GM21619 (cell line): Measurements from ENCODE around the gene ARHGAP10.

Experiments used
- ATAC-seq: cut with Tn5 transposase; IDR thresholded peaks from one replicate; pipeline ENCODE4 v1.9.1; 2021; ENCODE audit not compliant: unreplicated experiment

Gene ARHGAP10

DNA sequence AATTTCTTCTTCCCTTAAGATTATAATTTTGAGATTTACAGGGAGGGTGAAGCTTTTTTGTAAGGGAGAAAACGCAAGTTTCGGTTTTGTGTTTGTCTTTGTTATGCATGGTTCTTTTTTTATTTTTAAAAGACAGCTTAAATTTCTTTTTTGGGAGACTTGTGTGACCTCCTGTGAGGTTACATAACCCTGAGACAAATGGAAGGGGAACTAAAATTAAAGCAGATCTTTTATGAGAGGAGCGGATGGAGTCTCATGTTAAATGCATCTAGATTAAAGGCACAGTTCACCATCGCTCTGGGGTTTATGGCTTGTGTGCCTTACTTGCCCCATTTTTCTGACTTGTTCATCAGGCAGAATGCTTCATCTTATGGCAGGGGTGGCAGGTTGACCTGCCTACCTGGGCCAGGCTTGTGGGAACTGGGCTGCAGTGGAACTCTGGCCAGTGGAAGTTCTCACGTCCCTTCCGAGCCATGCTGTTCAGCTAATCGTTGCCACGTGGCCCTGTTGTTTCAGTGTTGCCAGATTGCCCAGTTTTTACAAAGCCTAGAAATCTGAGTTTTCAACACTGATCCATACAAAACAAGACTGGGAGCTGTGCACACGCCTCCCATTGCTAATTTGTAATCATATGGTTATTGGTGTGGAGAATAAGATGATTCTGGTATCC is 291.8 kb downstream of the ARHGAP10 start:
- ATAC-seq = no peak

DNA sequence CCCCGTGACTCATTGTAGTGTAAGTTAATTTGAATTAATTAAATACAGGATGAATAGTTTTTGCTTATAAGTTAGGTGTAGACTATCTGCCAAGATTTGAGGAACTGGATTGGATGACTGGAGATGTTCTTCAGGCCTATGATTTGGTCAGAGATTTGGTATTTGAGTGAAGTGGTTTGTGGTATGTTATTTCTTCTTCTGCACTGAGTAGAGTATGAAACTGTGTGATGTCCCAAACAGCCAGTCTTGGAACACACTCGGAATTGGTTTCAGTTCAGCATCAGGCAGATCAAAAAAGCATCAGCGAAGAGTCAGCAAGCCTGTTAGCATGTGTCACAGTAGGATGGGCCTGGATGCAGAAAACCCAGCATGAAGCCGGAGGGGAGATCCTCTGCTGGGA is 294.1 kb downstream of the ARHGAP10 start:
- no peak for ATAC-seq

DNA sequence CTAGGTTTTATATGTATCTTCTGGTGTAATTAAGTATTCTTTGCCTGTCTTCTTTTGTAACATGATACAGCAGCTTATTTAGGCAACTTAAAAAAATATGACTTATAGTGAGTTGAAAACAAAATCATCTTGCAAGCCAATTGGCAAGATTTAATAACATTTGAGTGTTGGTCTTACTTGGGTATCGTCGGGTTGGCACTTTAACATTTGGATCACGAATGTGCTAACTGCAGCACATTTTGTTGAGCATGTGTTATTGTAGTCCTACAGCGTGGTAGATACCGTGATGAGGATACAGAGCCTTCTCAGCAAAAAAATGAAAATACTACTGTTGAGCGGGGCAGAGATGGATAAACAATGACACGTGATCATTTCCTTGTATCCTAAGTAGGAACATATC is 295.3 kb downstream of the ARHGAP10 start:
- ATAC-seq = no peak

DNA sequence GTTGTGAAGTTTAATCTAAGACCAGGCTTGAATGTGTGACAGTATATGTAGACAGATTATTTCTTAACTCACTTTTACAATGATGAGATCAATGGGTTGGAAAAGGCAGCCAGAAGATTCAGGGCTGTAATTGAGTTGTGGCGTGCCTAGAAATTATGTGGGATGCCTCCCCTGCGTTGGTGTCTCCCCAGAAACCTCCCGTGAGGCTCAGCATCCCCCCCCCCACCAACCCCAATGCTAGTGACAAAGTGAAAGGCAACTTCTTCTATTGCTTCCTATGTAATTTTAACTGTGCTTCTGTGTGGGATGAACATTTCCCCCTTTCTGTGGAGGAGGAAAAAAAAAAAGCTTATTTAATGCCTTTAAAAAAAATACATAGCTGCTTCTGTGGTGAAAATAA is 297.9 kb downstream of the ARHGAP10 start:
- ATAC-seq = no peak

DNA sequence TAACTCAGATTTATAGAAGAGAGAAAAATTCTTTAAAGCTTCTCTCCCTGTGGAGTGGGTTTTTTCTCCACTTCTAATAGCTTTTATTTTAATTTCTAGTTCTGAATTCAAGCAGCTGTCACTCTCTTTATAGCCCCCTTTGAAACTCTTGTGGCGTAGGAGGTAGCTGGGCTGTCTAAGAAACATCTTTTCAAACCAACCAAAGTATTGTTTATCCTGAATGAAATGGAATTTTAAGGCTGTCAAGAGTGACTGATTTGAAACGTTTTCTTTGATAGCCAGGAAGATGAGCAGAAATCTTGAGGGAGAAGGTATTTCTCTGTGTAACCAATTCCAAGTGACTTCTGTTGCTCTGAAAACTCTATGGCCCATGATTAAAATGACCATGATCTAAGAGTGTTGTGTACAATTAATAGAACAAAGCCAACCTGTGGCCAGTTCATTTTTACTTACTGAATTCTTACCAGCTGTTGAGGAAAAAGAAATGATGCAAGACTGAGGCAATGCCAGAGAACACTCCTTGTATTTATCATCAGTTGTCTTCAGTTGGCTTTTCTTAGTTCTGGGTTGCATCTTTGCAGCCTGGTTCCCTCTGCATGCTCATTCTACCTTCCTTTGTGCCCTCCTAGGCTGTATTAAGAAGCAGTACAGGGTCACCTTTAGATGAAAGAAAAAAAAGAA is 298.4 kb downstream of the ARHGAP10 start:
- ATAC-seq = no peak

DNA sequence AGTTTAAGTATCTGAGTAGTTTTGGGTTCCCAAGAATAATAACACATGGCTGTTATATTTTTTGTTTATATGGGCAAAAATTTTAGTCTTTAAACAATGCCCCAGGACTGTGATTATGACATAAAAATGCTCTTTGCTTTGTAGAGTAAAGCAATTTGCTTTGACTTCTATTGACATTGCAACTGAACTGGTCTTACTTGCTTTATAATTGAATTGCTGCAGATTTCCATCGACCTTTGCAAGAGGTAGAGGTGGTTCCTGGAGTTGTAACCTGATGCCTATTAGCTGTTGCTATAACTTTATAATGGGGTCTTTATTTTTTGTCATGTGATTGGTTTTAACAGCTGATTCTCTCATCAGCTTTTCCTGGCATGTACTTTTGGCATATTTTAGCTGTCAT is 302.9 kb downstream of the ARHGAP10 start:
- ATAC-seq = no peak

DNA sequence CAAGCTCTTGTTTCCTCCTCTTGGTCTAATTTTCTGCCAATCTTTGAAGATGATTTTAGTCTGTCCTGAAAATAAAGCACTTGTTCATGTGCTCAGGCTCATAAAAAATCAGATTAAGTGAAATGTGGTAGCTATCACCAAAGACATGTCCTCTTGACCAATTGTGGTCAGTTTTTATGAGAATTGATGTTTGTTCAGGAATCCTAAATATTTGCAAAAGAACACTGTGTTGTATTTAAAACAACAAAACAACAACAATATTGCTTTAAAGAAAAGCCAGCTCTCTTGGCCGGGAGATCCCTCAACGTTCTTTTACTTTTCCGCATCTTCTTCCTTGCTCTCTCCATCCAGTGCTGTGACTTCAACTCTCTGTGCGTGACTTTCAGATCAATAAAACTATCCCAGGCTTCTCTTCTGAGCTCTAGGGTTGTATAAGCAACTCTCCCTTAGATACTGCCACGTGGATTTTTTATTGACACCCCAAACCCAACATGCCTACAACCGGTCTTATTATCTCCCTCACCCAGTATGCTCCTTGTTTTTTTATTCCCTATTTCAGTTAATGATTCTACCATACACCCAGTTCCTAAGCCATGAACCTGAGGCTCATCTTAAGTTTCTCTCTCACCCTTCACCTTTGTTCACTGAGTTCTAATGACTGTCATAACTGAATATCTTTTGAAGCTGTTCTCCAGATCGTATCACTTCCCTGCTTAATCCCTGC is 309.9 kb downstream of the ARHGAP10 start:
- ATAC-seq = no peak

DNA sequence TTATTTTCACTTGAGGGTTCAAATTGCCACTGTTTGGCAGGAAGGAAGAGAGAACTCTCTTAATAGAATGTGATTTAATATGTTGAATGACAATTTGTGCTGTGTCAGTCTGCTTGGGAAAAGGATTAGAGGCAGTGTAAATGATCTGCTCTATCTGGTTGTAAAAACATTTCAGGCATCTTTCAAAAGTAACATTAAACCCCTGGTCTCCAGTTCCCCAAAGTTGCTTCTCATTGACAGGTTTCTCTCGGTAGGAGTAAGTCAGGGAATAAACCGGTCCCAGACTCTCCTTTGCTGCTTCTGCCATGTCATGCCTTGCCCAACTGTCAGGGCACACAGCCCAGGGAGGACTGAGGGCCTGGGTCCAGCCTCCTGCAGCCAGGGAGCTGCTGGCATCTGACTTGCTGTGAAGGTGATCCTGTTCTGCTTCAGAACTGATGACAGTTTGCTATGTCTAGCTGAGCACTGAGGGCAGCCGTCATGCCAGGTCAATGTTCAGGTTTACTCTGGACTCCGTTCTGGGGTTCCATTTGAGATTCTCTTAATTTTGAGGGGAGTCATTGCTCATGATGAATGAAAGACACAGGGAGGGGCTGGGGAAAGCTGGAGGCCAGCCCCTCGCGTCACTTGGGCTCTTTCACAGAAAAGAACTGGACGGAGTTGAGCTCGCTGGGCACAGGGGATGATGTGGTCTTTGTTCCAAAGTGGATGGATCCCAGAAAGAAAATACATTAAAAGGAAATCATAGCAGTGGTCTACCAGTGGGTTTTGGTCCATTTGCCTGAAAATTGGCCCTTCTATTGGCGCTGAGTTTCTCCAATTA is 312.4 kb downstream of the ARHGAP10 start:
- no peak for ATAC-seq

DNA sequence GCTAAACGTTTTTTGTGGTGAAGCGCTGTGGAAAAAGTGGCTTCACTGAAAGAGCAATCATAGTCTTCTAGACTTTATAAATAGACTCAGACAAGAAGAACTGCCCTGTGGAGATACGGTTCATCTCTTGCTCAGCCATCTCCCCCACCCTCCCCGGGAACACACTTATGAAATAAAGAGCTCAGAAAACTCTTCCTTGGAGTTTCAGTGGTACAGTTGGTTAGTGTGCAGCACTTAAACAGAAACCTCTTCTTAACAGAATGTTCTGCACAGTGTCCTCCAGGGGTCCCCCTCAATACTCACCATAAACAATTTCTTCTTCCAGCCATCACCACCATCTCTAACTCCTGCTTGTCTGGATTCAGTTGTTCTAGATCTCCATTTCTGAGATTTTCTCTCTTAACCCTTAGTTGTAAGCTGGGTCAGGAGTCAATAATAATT is 313.0 kb downstream of the ARHGAP10 start:
- peak; percentile 97 for ATAC-seq

DNA sequence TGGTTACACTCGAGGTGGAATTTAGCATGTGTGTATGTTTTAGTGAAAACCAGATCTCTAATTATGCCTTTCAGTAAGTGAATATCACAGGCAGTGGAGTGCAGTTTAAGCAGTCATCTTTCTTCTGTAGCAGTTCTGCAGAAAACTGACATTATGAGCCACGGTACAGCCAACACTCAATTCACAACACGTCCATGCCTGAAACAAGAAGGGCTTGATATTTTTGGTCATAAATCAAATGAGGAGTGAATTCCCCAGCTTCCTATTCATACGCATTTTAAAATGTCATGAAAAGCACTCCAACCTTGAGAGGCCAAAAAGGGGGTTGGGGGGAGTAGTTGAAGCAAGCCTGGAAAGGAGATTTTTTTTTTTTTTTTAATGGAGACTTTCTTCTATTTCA is 316.7 kb downstream of the ARHGAP10 start:
- ATAC-seq = no peak

DNA sequence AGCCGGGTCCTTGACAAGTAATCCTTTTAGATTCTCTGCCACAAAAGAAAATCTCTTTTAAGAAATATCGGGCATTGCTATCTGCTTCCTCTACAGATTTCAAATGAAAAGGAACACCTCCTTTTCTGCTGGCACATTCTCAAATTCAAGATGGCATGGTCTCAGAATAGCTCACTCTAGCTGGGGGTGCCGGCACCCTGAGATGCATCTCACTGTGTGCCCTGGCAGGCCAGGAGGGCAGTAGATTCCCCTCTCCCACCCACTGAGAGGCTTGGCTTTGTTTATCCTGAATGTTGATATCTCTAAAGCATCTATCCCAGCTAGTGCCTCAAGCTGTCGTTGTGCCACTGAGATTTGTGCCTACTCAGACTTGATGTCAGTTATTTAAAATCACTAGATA is 319.5 kb downstream of the ARHGAP10 start:
- no peak for ATAC-seq

DNA sequence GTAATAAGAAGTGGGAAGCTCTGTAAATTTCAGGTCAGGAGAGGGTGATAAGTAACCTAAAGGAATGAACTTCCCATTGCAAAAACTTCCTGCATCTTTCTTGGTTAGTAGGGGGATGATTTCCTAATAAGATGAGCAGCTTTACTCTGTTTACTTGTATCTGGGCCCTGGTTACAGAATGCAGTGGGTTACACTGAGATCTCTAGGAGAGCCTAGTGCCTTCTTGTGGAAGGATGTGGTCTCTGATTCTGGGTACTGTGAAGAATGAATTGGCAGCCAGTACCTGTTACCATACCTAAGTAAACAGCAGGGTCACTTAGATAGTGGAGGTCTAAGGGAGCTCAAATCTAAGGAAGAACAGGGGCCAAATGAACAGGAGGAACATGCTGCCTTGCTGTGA is 320.6 kb downstream of the ARHGAP10 start:
- ATAC-seq = no peak

DNA sequence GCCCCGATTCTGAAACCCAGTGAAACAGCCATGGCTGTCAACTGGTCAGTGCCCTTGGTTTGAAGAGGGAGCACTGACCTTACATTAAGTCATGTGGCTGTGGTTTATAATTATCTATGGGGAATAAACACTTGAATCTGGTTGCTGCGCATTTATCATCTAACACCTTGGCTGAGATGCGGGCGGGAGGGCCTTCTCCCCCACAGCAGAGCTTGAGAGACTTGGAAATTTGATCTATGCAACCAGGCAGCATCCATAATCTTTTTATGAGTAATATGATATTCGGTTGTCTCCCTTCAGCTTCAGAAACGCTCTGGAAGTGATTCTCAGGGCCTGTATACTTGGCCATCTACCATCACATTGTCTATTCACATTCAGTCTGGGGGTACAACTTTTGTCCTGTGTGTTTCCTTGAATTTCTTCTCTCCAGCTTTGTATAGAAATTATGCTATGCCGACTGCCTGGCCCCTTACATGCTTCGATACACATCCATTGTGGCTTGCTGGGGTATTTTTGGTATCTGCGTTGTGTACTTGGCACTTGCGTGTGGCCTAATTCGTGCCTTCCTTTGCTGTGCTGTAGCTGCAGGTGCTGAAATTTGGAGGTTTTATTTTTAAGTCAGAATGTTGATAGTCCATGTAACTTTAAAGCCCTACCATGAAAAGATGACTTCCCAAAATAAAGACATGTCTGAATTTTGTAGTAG is 321.6 kb downstream of the ARHGAP10 start:
- ATAC-seq = no peak

DNA sequence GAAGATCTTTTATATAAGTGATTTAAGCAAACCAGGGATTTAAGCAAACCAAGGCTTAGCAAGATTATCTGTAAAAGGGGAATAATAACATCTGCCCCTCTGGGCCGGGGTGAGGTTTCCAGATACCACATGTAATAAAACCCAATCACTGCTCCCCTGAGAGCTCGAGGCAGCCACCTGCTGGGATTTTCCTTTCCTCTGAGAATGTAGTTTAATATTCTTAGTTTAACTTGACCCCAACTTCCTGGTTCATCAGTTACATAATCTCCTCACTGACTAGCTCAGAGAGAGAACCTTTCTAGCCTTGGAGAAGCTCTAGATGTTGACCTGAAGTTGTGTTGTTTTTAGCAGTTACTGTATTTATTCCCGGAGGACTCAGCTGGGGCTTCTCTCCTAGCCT is 322.4 kb downstream of the ARHGAP10 start:
- no peak for ATAC-seq

DNA sequence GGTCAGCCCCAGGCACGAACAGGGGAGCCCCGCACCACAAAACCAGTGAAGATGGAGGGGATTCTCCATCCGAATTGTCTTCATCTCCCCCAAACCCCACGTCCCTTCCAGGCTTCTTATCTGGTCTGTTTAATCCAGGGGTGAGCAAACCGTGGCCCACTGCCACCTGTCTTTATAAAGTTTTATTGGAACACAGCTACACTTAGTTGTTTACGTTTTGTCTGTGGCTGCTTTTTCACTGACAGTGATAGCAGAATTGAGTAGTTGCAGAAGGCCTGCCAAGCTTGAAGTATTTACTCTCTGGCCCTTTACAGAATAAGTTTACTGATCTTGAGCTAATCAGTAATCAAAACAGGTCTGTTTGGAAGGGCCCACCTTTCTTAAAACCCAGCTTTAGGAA is 324.0 kb downstream of the ARHGAP10 start:
- ATAC-seq = peak; percentile 33

DNA sequence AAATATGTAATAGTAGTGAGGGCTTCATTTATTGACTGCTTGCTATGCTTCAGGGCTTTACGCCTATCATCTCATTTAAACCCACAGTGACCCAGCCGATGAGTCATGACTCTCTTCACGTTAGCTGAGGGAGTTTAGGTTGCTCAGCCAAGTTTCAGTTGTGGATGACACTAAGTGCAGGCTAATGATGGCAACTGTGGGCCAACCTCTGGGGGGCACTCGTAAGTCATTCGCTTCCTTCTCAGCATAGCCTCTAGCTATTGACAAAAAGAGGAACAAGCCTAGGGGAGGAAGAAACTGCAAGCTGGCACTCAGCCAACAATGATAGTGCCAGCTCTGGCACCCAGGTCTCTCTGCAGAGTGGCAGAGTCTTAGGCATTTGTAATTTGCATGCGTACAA is 325.0 kb downstream of the ARHGAP10 start:
- ATAC-seq = peak; percentile 74

DNA sequence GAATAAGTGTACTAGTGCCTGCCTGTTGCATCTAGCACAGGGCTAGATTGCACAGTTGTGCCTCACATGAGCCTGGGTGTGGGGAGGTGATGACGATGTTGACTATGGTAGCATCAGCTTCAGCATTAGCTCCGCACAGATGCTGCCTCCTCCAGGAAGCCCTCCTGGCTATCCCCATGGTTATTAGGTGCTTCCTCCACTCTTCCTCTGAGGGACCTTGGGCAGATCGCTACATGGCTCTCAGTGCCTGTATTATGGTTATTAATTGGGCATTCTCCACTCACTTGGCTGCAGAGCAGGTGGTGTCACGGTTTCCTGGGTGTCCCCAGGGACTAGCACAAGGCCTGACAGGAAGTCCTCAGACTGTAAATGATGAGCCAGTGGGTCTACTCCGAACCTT is 325.6 kb downstream of the ARHGAP10 start:
- peak; percentile 44 for ATAC-seq

DNA sequence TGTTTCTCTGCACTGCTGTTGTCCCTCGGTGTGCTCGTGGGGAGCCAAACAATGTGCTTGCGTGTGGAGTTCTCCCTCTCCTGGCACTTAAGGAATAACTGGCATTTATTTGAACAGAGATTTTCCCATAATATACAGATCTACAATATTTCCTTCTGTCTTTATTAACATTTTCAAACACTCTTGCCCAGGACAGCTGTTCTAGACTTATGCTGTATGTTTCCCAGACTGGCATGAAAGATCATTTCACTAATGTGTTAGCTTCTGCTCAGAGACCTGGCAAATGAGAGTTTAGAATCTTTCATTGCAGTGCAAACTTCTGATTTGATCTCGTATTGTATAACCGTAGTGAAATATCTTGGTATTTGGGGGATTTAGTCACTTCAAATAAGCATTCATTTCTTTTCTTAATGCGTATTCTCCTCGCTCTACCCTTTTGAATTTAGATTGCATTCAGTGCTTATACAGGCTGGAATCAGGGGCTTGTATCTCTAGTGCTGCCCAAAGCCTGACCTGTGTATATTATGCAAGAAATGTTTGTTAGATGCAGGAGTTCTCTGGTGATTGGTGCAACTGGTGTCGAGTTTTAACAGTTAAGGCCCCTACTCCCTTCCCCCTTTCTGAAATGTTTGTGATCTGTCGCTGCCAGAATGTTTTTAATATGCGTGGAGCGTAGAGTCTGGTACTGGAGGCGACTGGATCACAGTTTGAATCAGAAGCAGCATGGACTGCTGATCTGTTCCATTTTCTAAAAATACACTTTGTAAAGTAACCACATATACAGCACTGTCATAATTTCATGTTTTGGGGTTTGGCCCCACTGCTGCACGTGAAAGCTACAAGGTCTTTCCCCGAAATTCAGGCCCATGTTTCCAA is 326.3 kb downstream of the ARHGAP10 start:
- no peak for ATAC-seq

DNA sequence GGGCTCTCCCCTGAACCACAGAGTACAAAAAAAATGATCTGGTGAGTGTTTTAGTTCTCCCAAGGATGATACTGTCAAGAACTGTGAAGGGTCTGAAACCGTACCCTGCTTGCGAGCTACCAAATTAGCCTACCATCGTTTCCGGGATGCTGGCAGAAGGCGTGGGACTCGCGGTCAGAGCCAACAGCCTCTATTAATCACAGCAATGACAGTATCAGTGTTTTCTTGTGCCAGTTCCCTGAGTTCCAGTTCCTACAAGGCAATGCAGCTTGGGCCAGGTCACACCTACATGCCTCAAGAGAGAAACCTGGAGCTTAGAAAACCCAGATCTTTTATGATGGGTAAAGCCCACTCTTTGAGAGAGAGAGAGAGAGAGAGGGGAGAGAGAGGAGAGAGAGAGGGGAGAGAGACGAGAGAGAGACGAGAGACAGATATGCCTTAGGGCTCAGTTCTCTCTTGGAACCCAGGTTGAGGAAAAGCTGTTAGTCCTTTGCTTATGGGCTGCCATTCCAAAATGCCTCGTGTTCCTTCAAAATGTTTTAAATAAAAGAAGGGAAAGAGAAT is 327.8 kb downstream of the ARHGAP10 start:
- ATAC-seq = no peak
